SK-N-SH (cell line): ENCODE results near the gene SUMF1. TPM values are rescaled to one million over a fixed set of nuclear protein-coding genes. Genes with fewer than 3 reads are reported as not detected.

ENCODE experiments used
- CTCF ChIA-PET: fragments of 300-600, 350-600 bp; formaldehyde crosslinking; extraction: SDS; loops from one replicate; lab custom pipeline; 2021; lab: Yijun Ruan, JAX
- POLR2A ChIA-PET: fragments of 350-600 bp; sonication (Branson Sonifier 250); formaldehyde crosslinking; extraction: SDS; loops from one replicate; lab custom pipeline; 2020; ENCODE audit warnings: antibody characterized with exemption, inconsistent platforms; lab: Yijun Ruan, JAX
- DNase-seq: peaks from one replicate; pipeline ENCODE4 v3.0.0; 2012
- H2AFZ ChIP-seq: fragments of 200-600 bp; sonication (generic); 2 replicates; pipeline ENCODE4 v1.8.1; 2016; ENCODE audit warnings: antibody characterized with exemption, mild to moderate bottlenecking, low read depth
- H3F3A ChIP-seq: fragments of 200-600 bp; sonication (generic); replicated peaks from 2 replicates; pipeline ENCODE3; 2016; ENCODE audit warnings: antibody characterized with exemption, mild to moderate bottlenecking; ENCODE audit not compliant: insufficient read depth
- H3K27ac ChIP-seq, 2 experiments: fragments of 200-500 bp in 1 of 2; fragments of 200-600 bp in 1 of 2; sonication (Bioruptor generic) in 1 of 2; sonication (generic), shearing (Covaris generic) in 1 of 2; 2 replicates each; pipeline versions ENCODE4 v1.5.1 to v1.6.1; 2014 to 2016; ENCODE audit warnings: low read depth in 2 of 2, inconsistent platforms in 1 of 2, low read length in 1 of 2, mild to moderate bottlenecking in 1 of 2, mixed read lengths in 1 of 2
- H3K27me3 ChIP-seq: fragments of 200-600 bp; sonication (generic), shearing (Covaris generic); 2 replicates; pipeline ENCODE4 v1.6.1; 2016; ENCODE audit warnings: mixed run types; ENCODE audit not compliant: insufficient read depth
- H3K36me3 ChIP-seq, 2 experiments: fragments of 200-500 bp in 1 of 2; fragments of 200-600 bp in 1 of 2; sonication (Bioruptor generic) in 1 of 2; sonication (generic) in 1 of 2; replicated peaks in 1 of 2; 2 replicates each; pipeline versions ENCODE3 to v1.5.1; 2014 to 2016; ENCODE audit warnings: low read length in 1 of 2, mild to moderate bottlenecking in 1 of 2; ENCODE audit not compliant: insufficient read depth in 2 of 2, control insufficient read depth in 1 of 2
- H3K4me1 ChIP-seq, 2 experiments: fragments of 200-500 bp in 1 of 2; fragments of 200-600 bp in 1 of 2; sonication (Bioruptor generic) in 1 of 2; sonication (generic), shearing (Covaris generic) in 1 of 2; 2 replicates each; pipeline versions ENCODE4 v1.5.1 to v1.6.1; 2014 to 2016; ENCODE audit warnings: low read depth in 1 of 2, low read length in 1 of 2, mixed run types in 1 of 2; ENCODE audit not compliant: insufficient read depth in 2 of 2, control insufficient read depth in 1 of 2
- H3K4me2 ChIP-seq: fragments of 200-600 bp; sonication (generic), shearing (Covaris generic); 2 replicates; pipeline ENCODE4 v1.6.1; 2017; ENCODE audit warnings: mixed run types
- H3K4me3 ChIP-seq, 2 experiments: fragments of 200-500 bp in 1 of 2; fragments of 200-600 bp in 1 of 2; sonication (Bioruptor generic) in 1 of 2; sonication (generic), shearing (Covaris generic) in 1 of 2; 2 replicates each; pipeline versions ENCODE4 v1.5.1 to v1.8.1; 2014 to 2016; ENCODE audit warnings: low read depth in 2 of 2, inconsistent platforms in 1 of 2, low read length in 1 of 2, mild to moderate bottlenecking in 1 of 2, mixed read lengths in 1 of 2, moderate library complexity in 1 of 2
- H3K79me2 ChIP-seq: fragments of 200-600 bp; sonication (generic); 2 replicates; pipeline ENCODE4 v1.8.1; 2017; ENCODE audit warnings: mild to moderate bottlenecking; ENCODE audit not compliant: insufficient read depth
- H3K9ac ChIP-seq: fragments of 200-600 bp; sonication (generic); 2 replicates; pipeline ENCODE4 v1.6.1; 2017; ENCODE audit warnings: mixed run types
- H3K9me2 ChIP-seq: fragments of 200-600 bp; sonication (generic); 2 replicates; pipeline ENCODE4 v1.6.1; 2017; ENCODE audit warnings: mixed run types
- H3K9me3 ChIP-seq: fragments of 200-600 bp; sonication (generic); 2 replicates; pipeline ENCODE4 v1.6.1; 2017; ENCODE audit warnings: mixed run types, mild to moderate bottlenecking, moderate library complexity
- H4K20me1 ChIP-seq: fragments of 200-600 bp; sonication (generic); 2 replicates; pipeline ENCODE4 v1.6.1; 2017; ENCODE audit warnings: mild to moderate bottlenecking, mixed run types; ENCODE audit not compliant: insufficient read depth
- CHD2 ChIP-seq: fragments of 150-350 bp; IDR thresholded peaks from 2 replicates; pipeline ENCODE4 v1.6.1; 2018; ENCODE audit warnings: low read length; ENCODE audit not compliant: partially characterized antibody
- FOXM1 ChIP-seq: IDR thresholded peaks from 2 replicates; pipeline ENCODE4 v1.4.0; 2012; ENCODE audit warnings: low read depth, mild to moderate bottlenecking
- GATA2 ChIP-seq: sonication (generic); formaldehyde crosslinking; IDR thresholded peaks from 2 replicates; pipeline ENCODE4 v1.5.0; 2020; ENCODE audit warnings: mild to moderate bottlenecking, missing genetic modification reagents
- IRF3 ChIP-seq: fragments of 150-350 bp; IDR thresholded peaks from 2 replicates; pipeline ENCODE4 v1.6.1; 2016; ENCODE audit warnings: mild to moderate bottlenecking, low read depth, low read length
- MAX ChIP-seq: IDR thresholded peaks from 2 replicates; pipeline ENCODE4 v1.4.0; 2012; ENCODE audit warnings: low read depth
- REST ChIP-seq: IDR thresholded peaks from 2 replicates; pipeline ENCODE4 v1.6.1; 2012; ENCODE audit warnings: mild to moderate bottlenecking, low read depth, low read length, moderate library complexity
- SIN3A ChIP-seq: IDR thresholded peaks from 2 replicates; pipeline ENCODE4 v1.6.1; 2012; ENCODE audit warnings: low read depth, mild to moderate bottlenecking, low read length, moderate library complexity, borderline replicate concordance
- SMC3 ChIP-seq: IDR thresholded peaks from 2 replicates; pipeline ENCODE4 v1.6.1; 2012; ENCODE audit warnings: low read depth, low read length, improper control_type of control experiment
- WGBS: methylation state at CpG from one replicate; pipeline ENCODE4 v1.1.6; 2017; ENCODE audit warnings: low lambda C conversion rate; 5-methylcytosine and 5-hydroxymethylcytosine counted together
- polyA plus RNA-seq, 3 experiments: library from polyadenylated mRNA; depleted of rRNA; stranded (reverse); fragments of >200 nt; gene quantifications; 2 replicates each; pipeline ENCODE4 v1.2.3, GENCODE V29; 2012

Gene SUMF1
- polyA plus RNA-seq, 1 of the 3 experiments (the other 2 are of a cell fraction), result 56.9 TPM

- Histone ChIP-seq H3K4me1 (peaks cover 0 to 18% of the 10 kb centered on the region in 2 experiments; a peak in 2 of 4 replicates), H3K36me3 (peaks cover 0 to 4% of the 10 kb centered on the region in 2 experiments), H2AFZ (no peak overlapping the region), H3K27me3 (no peaks in the 10 kb centered on the region), H3K9me3 (no peaks in the 10 kb centered on the region), H4K20me1 (no peaks in the 10 kb centered on the region), H3K9me2 (no peaks in the 10 kb centered on the region), H3K9ac (no peak overlapping the region), H3K27ac (no peak overlapping the region), H3K79me2 (no peaks in the 10 kb centered on the region), H3K4me3 (no peak overlapping the region), H3K4me2 (no peak overlapping the region), H3F3A (no peaks in the 10 kb centered on the region)
- 81% methylated on average over 5 of the region's 5 CpGs for WGBS
- ChIA-PET POLR2A (no interaction called here), CTCF (interaction anchor here (0.6 kb wide), 1 partner anchor 152 kb away, joined by 3 read pairs; no protein-coding TSS in a partner anchor)
- TF ChIP-seq IRF3, result no peak
- DNase-seq, result no peak
Measured at GRCh38 chr3:4498446-4498845, 31.4 kb upstream of the SUMF1 start.

GRCh38 chr3:4497843-4498324 lies 30.8 kb upstream of the SUMF1 start:
- Histone ChIP-seq H3K4me1 (peaks cover 0 to 14% of the 10 kb centered on the region in 2 experiments; a peak in 2 of 4 replicates), H3K4me3 (no peak overlapping the region), H3K79me2 (no peaks in the 10 kb centered on the region), H3K27ac (no peak overlapping the region), H3K9ac (no peak overlapping the region), H4K20me1 (no peaks in the 10 kb centered on the region), H3F3A (no peaks in the 10 kb centered on the region), H3K27me3 (no peaks in the 10 kb centered on the region), H2AFZ (no peak overlapping the region), H3K36me3 (peaks cover 0 to 4% of the 10 kb centered on the region in 2 experiments), H3K9me3 (no peaks in the 10 kb centered on the region), H3K9me2 (no peaks in the 10 kb centered on the region), H3K4me2 (no peak overlapping the region)
- ChIA-PET POLR2A (no interaction called here), CTCF (no interaction called here)
- DNase-seq, result no peak
- no peak for TF ChIP-seq MAX
- no peak for TF ChIP-seq FOXM1
- WGBS, result 50% methylated on average over 1 of the region's 1 CpG

- Histone ChIP-seq H3K4me3 (no peak overlapping the region), H2AFZ (no peak overlapping the region), H3K27me3 (no peaks in the 10 kb centered on the region), H3K36me3 (peaks cover 0 to 4% of the 10 kb centered on the region in 2 experiments), H3K4me1 (peaks cover 0 to 14% of the 10 kb centered on the region in 2 experiments; a peak in 2 of 4 replicates), H3F3A (no peaks in the 10 kb centered on the region), H3K27ac (no peak overlapping the region), H4K20me1 (no peaks in the 10 kb centered on the region), H3K79me2 (no peaks in the 10 kb centered on the region), H3K9me3 (no peaks in the 10 kb centered on the region), H3K9me2 (no peaks in the 10 kb centered on the region), H3K4me2 (no peak overlapping the region), H3K9ac (no peak overlapping the region)
- TF ChIP-seq CHD2, result no peak
- no peak for TF ChIP-seq SMC3
- TF ChIP-seq SIN3A, result no peak
- TF ChIP-seq MAX, result no peak
- no peak for TF ChIP-seq GATA2
- no peak for TF ChIP-seq REST
- no peak for DNase-seq
- ChIA-PET POLR2A (no interaction called here), CTCF (interaction anchor here (0.7 to 7.8 kb wide), 4 partner anchors 9 to 159 kb away, joined by 3 to 44 read pairs (median 16); no protein-coding TSS in a partner anchor)
- WGBS, result 74% methylated on average over 5 of the region's 5 CpGs
Measured at GRCh38 chr3:4497005-4497692, 30.1 kb upstream of the SUMF1 start.
